Breast epithelium (tissue), 3 donors: Measurements from ENCODE around the gene BZW2.

ENCODE experiments used
- POLR2A ChIP-seq: fragments of 450-650 bp; IDR thresholded peaks from one replicate; pipeline ENCODE4 v1.6.1; 2016; ENCODE audit warnings: antibody characterized with exemption, mild to moderate bottlenecking, moderate library complexity
- POLR2AphosphoS5 ChIP-seq, 3 donors: sonication (generic); formaldehyde crosslinking; IDR thresholded peaks; one replicate each; pipeline ENCODE4 v1.6.1; 2017; ENCODE audit warnings: antibody characterized with exemption in 3 of 3
- TF ChIP-seq, protein P1 (sequence below), 3 donors: fragments of 450-650 bp; IDR thresholded peaks; one replicate each; pipeline ENCODE4 v1.5.1; 2016 to 2017; ENCODE audit warnings: antibody characterized with exemption in 3 of 3, mild to moderate bottlenecking in 3 of 3, moderate library complexity in 3 of 3

DNA sequence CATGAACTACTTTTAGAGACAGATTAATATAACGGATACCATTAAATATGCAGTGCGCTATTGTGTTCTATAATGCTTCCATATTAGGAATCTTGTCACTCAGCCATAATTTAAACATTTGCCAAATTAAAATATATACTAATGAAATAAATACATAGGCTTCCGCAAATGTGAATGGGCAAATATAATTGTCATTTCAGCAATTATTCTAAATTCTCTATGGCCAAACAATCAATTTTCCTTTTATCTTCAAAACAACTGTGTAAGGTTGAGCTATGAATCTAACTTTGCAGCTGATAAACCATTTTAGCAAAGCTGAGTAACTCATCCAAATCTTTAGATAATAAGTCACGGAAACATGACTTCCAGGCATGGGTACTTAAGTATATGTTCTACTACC, 86.8 kb downstream of the BZW2 start:
- TF ChIP-seq, protein P1, sequence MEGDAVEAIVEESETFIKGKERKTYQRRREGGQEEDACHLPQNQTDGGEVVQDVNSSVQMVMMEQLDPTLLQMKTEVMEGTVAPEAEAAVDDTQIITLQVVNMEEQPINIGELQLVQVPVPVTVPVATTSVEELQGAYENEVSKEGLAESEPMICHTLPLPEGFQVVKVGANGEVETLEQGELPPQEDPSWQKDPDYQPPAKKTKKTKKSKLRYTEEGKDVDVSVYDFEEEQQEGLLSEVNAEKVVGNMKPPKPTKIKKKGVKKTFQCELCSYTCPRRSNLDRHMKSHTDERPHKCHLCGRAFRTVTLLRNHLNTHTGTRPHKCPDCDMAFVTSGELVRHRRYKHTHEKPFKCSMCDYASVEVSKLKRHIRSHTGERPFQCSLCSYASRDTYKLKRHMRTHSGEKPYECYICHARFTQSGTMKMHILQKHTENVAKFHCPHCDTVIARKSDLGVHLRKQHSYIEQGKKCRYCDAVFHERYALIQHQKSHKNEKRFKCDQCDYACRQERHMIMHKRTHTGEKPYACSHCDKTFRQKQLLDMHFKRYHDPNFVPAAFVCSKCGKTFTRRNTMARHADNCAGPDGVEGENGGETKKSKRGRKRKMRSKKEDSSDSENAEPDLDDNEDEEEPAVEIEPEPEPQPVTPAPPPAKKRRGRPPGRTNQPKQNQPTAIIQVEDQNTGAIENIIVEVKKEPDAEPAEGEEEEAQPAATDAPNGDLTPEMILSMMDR (IDR thresholded peaks at IDR 0.05): no peak
- no peak for TF ChIP-seq POLR2A
- TF ChIP-seq POLR2AphosphoS5 (IDR thresholded peaks at IDR 0.05): no peak
